HG02798 (cell line): ENCODE measurements around the gene SNAP29.
"Not testable (repeated sequence)": the region's sequence is repeated elsewhere in the genome, so short reads cannot be mapped to it uniquely, and the experiment has no call there.

Experiments
- ATAC-seq: cut with Tn5 transposase; IDR thresholded peaks from one replicate; pipeline ENCODE4 v1.9.1; 2021; ENCODE audit warnings: mild to moderate bottlenecking; ENCODE audit not compliant: unreplicated experiment, poor library complexity

SNAP29 gene

GRCh38 chr22:20858615-20859416, at the start of gene SNAP29, which contains the start of gene PI4KA:
Gene SNAP29 (plus strand): TSS chr22:20859007. CDS start chr22:20859111, 104 bp downstream.
Gene PI4KA (minus strand): TSS chr22:20858811. CDS start chr22:20858725, 86 bp downstream.
- ATAC-seq, result peak; percentile 94

DNA sequence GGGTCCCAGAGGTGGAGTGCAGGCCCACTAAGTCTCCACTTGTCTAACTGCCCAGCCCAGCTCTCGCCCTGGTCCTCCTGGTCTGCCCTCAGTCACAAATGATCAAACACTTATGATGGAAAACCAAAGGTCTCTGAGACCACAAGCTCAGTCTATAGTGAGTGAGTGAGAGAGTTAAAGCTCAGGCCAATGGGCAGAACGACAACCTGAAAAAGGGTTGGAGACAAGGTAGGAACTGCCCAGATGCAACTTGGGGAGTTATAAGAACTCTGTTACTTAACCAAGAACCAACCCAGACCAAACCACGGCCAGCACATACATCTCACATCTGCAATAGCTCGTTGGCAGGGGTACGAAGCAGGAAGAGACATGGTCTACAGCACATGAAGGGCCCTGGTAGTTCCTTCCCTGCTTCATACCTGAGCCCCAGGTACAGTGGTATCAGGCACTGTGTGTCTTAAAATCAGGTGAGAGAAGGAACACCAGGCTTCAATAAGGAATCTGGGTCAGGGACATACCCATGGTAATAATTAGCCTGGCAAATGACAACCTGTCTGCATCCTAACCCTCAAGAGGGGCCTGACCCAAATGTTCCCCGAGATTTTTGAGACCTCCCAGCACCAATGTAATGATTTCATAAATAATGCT, 49.1 kb upstream of the SNAP29 start:
- no peak for ATAC-seq

DNA sequence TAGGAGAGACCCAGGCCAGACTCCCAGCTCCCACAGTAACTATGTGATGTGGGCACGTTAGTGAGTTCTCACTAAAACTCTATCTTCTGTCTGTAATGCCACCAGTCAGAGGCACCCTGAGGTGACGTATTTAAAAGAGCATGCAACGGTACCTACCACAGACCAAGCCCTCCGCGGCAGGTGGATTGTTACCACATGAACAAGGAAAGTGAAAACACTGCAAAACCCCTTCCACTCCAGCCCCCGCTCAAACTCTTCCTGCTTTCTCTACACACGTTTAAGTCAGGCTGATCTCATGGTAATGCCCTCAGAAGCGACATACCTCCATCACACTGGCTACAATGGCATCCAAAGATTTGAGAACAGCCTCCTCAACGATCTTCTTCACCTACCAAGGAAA, 48.2 kb upstream of the SNAP29 start:
- no peak for ATAC-seq

DNA sequence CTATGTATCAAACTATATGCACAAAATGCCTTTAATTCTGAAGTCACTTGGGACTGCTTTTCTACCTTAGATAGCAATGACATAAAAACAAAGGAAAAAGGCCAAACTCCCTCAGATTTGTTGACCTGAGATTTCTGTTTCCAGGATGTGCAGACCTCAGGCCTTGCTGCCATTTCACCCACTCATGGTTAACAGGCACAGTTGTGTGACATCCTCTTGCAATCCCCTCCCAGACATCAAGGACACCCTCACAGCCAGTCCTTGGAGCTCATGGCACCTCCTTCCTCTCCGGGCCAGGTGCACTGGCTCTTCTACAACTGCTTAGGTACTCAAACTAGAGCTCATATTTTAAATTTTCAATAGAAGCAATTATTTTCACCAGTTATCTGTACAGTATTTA, 47.6 kb upstream of the SNAP29 start:
- ATAC-seq, result no peak

GRCh38 chr22:20811971-20812660, 46.7 kb upstream of the SNAP29 start:
- no peak for ATAC-seq

- no peak for ATAC-seq
Measured at GRCh38 chr22:20813056-20813455, 45.8 kb upstream of the SNAP29 start.

GRCh38 chr22:20814221-20814808, 44.5 kb upstream of the SNAP29 start:
- ATAC-seq, result no peak

GRCh38 chr22:20815477-20816050, 43.2 kb upstream of the SNAP29 start:
- no peak for ATAC-seq

DNA sequence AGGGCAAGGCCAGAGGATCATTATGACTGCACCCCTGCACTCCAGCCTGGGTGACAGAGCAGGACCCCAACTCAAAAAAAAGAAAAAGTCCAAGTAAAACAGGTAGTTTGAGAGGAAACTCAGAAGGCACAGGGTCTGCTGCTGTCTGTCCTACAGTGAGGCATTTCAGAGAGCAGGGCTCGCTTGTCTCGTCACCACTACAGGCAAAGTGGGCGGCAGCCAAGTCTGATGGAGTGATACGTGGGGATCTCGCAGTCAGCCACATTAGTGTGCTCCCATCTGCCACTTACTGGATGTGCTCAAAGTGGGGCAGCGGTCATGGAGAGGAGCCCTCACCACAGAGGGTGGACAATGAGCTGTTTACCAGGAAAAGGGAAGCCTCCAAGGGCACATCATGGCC, 42.2 kb upstream of the SNAP29 start:
- ATAC-seq, result no peak

GRCh38 chr22:20818471-20818870, 40.3 kb upstream of the SNAP29 start:
- ATAC-seq, result no peak

GRCh38 chr22:20819471-20819870, 39.3 kb upstream of the SNAP29 start:
- no peak for ATAC-seq

DNA sequence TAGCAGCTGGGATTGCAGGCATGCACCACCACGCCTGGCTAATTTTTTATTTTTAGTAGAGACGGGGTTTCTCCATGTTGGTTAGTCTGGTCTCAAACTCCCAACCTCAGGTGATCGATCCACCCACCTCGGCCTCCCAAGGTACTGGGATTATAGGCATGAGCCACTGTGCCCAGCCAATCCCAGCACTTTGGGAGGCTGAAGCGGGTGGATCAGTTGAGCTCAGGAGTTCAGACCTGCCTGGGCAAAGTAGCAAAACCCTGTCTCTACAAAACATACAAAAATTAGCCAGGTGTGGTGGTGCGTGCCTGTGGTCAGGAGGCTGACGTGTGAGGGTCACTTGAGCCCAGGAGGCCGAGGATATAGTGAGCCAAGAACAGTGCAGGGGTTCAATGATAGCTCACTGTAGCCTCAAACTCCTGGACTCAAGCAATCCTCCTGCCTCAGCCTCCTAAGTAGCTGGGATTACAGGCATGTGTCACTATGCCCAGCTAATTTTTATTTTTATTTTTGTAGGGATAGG, 37.0 kb upstream of the SNAP29 start:
- not testable (repeated sequence) for ATAC-seq

DNA sequence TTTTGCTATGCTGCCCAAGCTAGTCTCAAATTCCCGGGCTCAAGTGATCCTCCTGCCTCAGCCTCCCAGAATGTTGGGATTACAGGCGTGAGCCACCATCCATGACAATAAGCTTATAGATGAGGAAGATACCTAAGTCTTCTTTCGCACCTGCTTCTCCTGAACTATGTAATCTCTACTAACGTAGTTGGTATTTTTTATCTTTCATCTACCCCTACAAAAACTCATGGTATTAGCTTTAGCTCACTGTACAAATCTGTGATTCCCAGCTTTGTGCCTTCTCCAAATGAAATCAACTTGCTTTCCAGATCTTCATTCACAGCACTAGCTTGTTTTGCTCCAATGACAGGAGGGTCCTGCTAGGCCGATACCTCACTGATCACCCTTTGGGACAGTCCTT, 36.6 kb upstream of the SNAP29 start:
- ATAC-seq, result no peak

DNA sequence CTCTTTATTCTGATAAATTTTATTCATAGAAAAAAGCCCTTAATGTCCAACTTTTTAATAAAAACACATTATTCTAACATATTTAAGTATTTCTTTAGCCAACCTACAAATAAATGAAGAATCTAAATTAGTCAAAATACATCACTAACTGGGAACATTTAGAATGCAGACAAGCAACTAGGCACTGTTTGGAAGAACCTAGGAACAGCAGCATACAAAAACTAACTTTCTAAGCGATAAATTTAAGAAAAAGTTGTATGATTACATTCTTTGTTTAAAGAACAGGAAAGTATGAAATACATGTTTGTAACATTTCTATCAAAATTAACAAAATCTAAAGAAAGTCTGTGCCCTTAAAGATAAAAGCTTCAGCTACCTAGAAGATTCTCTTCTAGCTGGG, 35.5 kb upstream of the SNAP29 start:
- ATAC-seq, result no peak

DNA sequence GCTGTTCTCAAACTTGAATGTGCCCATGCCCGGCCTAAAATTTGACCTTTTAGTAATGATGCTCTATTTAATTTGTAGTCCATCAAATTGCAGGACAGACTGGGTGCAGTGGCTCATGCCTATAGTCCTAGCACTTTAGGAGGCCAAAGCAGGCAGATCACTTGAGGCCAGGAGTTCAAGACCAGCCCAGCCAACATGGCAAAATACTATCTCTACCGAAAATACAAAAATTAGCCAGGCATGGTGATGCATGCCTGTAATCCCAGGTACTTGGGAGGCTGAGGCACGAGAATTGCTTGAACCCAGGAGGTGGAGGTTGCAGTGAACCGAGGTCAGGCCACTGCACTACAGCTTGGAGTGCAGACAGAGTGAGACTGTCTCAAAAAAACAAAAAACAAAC, 33.6 kb upstream of the SNAP29 start:
- ATAC-seq, result not testable (repeated sequence)

- no peak for ATAC-seq
Measured at GRCh38 chr22:20825624-20826023, 33.2 kb upstream of the SNAP29 start.

GRCh38 chr22:20826373-20827152, 32.2 kb upstream of the SNAP29 start:
- not testable (repeated sequence) for ATAC-seq

- no peak for ATAC-seq
Measured at GRCh38 chr22:20829491-20830134, 29.2 kb upstream of the SNAP29 start.

DNA sequence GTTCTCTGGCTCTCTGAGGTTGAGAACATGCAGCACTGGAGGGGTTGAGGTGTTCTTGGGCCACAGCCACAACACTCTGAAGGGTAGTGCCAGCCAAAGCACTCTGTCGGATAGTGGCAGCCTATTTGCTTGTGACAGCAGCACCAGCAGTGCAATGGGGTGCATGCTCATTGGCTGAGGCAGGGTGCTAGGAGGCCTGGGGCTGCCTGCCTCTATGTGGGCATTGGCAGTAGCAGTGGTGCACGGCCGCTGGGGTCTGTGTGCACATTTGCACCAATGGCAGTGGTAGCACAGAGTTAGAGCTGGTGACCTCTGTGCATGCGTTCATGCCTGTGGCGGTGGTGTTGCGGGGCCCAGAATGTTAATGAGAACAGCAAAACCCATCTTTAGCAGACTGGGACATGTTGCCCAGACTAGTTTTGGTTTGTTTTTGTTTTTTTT, 25.6 kb upstream of the SNAP29 start:
- no peak for ATAC-seq
